A549 (cell line): Measurements from ENCODE around the gene ACBD6.
"Not testable (repeated sequence)": the region's sequence is repeated elsewhere in the genome, so short reads cannot be mapped to it uniquely, and the experiment has no call there.

Experiments used
- HDAC2 ChIP-seq: fragments of 200-600 bp; sonication (generic); IDR thresholded peaks from 2 replicates; pipeline ENCODE4 v1.6.1; 2016
- MAFK ChIP-seq: fragments of 450-650 bp; IDR thresholded peaks from 2 replicates; pipeline ENCODE4 v1.6.1; 2014; ENCODE audit not compliant: partially characterized antibody
- POLR2A ChIP-seq: IDR thresholded peaks from 2 replicates; pipeline ENCODE4 v1.6.1; 2012; ENCODE audit warnings: mild to moderate bottlenecking, low read length
- RNF2 ChIP-seq: fragments of 200-600 bp; sonication (generic); IDR thresholded peaks from 2 replicates; pipeline ENCODE4 v1.6.1; 2016; ENCODE audit warnings: low read depth, mild to moderate bottlenecking, antibody characterized with exemption, moderate library complexity, borderline replicate concordance
- SMC3 ChIP-seq: fragments of >200 bp; sonication (Bioruptor Twin); formaldehyde crosslinking; IDR thresholded peaks from 3 replicates; pipeline ENCODE4 v1.6.1; 2018; ENCODE audit warnings: inconsistent platforms
- TF ChIP-seq, protein P1 (sequence below): IDR thresholded peaks from 2 replicates; pipeline ENCODE4 v1.6.1; 2012
- TF ChIP-seq, protein P2 (sequence below): fragments of >200 bp; sonication (Bioruptor Twin); formaldehyde crosslinking; IDR thresholded peaks from 3 replicates; pipeline ENCODE4 v1.5.1; 2016

DNA sequence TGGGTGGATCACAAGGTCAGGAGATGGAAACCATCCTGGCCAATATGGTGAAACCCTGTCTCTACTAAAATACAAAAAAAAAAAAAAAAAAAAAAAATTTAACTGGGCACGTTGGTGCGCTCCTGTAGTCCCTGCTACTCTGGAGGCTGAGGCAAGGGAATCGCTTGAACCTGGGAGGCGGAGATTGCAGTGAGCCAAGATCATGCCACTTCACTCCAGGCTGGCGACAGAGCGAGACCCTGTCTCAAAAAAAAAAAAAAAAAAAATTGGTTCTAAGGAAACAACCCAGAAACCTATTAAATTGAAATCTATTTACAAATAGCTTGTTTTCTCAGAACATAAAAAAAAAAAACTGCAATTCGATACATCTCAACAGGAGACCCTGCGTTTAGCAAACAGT, 47.4 kb upstream of the ACBD6 start:
- TF ChIP-seq RNF2, POLR2A, SMC3, MAFK, HDAC2: not testable (repeated sequence)
- TF ChIP-seq, protein P1, sequence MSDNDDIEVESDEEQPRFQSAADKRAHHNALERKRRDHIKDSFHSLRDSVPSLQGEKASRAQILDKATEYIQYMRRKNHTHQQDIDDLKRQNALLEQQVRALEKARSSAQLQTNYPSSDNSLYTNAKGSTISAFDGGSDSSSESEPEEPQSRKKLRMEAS = not testable (repeated sequence)
- TF ChIP-seq, protein P2, sequence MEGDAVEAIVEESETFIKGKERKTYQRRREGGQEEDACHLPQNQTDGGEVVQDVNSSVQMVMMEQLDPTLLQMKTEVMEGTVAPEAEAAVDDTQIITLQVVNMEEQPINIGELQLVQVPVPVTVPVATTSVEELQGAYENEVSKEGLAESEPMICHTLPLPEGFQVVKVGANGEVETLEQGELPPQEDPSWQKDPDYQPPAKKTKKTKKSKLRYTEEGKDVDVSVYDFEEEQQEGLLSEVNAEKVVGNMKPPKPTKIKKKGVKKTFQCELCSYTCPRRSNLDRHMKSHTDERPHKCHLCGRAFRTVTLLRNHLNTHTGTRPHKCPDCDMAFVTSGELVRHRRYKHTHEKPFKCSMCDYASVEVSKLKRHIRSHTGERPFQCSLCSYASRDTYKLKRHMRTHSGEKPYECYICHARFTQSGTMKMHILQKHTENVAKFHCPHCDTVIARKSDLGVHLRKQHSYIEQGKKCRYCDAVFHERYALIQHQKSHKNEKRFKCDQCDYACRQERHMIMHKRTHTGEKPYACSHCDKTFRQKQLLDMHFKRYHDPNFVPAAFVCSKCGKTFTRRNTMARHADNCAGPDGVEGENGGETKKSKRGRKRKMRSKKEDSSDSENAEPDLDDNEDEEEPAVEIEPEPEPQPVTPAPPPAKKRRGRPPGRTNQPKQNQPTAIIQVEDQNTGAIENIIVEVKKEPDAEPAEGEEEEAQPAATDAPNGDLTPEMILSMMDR = not testable (repeated sequence)
